ENCODE results near the gene P2RX4. TPM values are rescaled to one million over a fixed set of nuclear protein-coding genes. Genes with fewer than 3 reads are reported as not detected.
A peak's percentile ranks its signal among the peaks of the same experiment; 100 is the strongest.
"Not testable (repeated sequence)": the region's sequence is repeated elsewhere in the genome, so short reads cannot be mapped to it uniquely, and the experiment has no call there.

The P2RX4 gene
- total RNA-seq = 26.5 TPM

GRCh38 chr12:121209624-121210572, at the start of gene P2RX4:
TSS of gene P2RX4 (plus strand) at chr12:121210129. CDS start at chr12:121210165, 36 bp downstream.
- TF ChIP-seq POLR2A (IDR thresholded peaks at IDR 0.05) = peak in 1 of 2 donors; percentile 78
- TF ChIP-seq, protein P1, sequence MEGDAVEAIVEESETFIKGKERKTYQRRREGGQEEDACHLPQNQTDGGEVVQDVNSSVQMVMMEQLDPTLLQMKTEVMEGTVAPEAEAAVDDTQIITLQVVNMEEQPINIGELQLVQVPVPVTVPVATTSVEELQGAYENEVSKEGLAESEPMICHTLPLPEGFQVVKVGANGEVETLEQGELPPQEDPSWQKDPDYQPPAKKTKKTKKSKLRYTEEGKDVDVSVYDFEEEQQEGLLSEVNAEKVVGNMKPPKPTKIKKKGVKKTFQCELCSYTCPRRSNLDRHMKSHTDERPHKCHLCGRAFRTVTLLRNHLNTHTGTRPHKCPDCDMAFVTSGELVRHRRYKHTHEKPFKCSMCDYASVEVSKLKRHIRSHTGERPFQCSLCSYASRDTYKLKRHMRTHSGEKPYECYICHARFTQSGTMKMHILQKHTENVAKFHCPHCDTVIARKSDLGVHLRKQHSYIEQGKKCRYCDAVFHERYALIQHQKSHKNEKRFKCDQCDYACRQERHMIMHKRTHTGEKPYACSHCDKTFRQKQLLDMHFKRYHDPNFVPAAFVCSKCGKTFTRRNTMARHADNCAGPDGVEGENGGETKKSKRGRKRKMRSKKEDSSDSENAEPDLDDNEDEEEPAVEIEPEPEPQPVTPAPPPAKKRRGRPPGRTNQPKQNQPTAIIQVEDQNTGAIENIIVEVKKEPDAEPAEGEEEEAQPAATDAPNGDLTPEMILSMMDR (IDR thresholded peaks at IDR 0.05) = no peak
- TF ChIP-seq POLR2AphosphoS5 (IDR thresholded peaks at IDR 0.05; ENCODE audit: insufficient read depth in 1 of 2, low read depth in 1 of 2) = peak in 1 of 2 donors; percentile 76
- Histone ChIP-seq H3K27ac (peak within 1 kb of the TSS; percentile 96), H3K4me1 (peaks cover 31% of the 10 kb centered on the region), H3K4me3 (peak within 1 kb of the TSS; percentile 60 to 69), H3K27me3 (no peaks in the 10 kb centered on the region), H3K9me3 (no peaks in the 10 kb centered on the region), H3K36me3 (no peaks in the 10 kb centered on the region)
- DNase-seq (ENCODE audit: extremely low spot score in 2 of 2) = no peak
- intact Hi-C loops (cut with DNase I) = no loop called here

DNA sequence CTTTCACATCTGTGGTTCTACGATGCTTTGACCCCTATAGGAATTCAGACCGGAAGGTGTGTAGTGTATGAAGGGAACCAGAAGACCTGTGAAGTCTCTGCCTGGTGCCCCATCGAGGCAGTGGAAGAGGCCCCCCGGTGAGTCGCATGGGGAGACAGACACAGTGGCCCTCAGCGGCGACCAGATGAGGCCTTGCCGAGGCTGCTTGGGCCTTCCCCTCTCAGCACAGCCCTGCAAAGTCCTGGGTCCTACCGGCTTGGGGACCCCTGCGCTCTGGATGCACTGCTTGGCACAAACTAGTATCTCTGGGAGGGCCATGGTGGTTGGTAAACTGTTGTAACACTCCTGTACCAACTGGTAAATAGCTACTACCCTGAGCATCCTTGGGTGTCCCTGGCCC, 47.5 kb upstream of the P2RX4 start:
- no peak for DNase-seq (ENCODE audit: extremely low spot score in 2 of 2)
- no peak overlapping the region for H3K27ac ChIP-seq
- peaks cover 0 to 42% of the 10 kb centered on the region in 2 donors for H3K36me3 ChIP-seq
- no peak overlapping the region for H3K4me3 ChIP-seq
- H3K27me3 ChIP-seq = no peaks in the 10 kb centered on the region
- intact Hi-C loops (cut with DNase I) = no loop called here
- TF ChIP-seq, protein P1 (IDR thresholded peaks at IDR 0.05) = no peak
- TF ChIP-seq POLR2A (IDR thresholded peaks at IDR 0.05) (no peak), POLR2AphosphoS5 (IDR thresholded peaks at IDR 0.05; ENCODE audit: insufficient read depth in 1 of 2, low read depth in 1 of 2) (no peak)
- H3K9me3 ChIP-seq = no peaks in the 10 kb centered on the region
- no peaks in the 10 kb centered on the region for H3K4me1 ChIP-seq

GRCh38 chr12:121162985-121163384, 46.9 kb upstream of the P2RX4 start:
- H3K9me3 ChIP-seq = no peaks in the 10 kb centered on the region
- no peaks in the 10 kb centered on the region for H3K27me3 ChIP-seq
- intact Hi-C loops (cut with DNase I) = no loop called here
- no peak overlapping the region for H3K4me3 ChIP-seq
- TF ChIP-seq POLR2A (IDR thresholded peaks at IDR 0.05) = no peak
- no peak for TF ChIP-seq POLR2AphosphoS5 (IDR thresholded peaks at IDR 0.05; ENCODE audit: insufficient read depth in 1 of 2, low read depth in 1 of 2)
- TF ChIP-seq, protein P1 (IDR thresholded peaks at IDR 0.05) = no peak
- no peaks in the 10 kb centered on the region for H3K4me1 ChIP-seq
- H3K27ac ChIP-seq = no peak overlapping the region
- peaks cover 0 to 38% of the 10 kb centered on the region in 2 donors for H3K36me3 ChIP-seq
- DNase-seq (ENCODE audit: extremely low spot score in 2 of 2) = no peak

GRCh38 chr12:121164839-121165238, 45.1 kb upstream of the P2RX4 start:
- H3K4me3 ChIP-seq; intact Hi-C loops (cut with DNase I); H3K4me1 ChIP-seq; H3K27ac ChIP-seq; H3K9me3 ChIP-seq; H3K27me3 ChIP-seq; DNase-seq (ENCODE audit: extremely low spot score in 2 of 2): not testable (repeated sequence)
- H3K36me3 ChIP-seq = peaks cover 0 to 34% of the 10 kb centered on the region in 2 donors

GRCh38 chr12:121165316-121165715, 44.6 kb upstream of the P2RX4 start:
- no peak for DNase-seq (ENCODE audit: extremely low spot score in 2 of 2)
- Histone ChIP-seq H3K36me3 (peaks cover 0 to 38% of the 10 kb centered on the region in 2 donors), H3K27me3 (no peaks in the 10 kb centered on the region), H3K4me1 (no peaks in the 10 kb centered on the region), H3K4me3 (no peak overlapping the region), H3K27ac (no peak overlapping the region), H3K9me3 (no peaks in the 10 kb centered on the region)
- intact Hi-C loops (cut with DNase I) = no loop called here
- no peak for TF ChIP-seq POLR2A (IDR thresholded peaks at IDR 0.05)
- TF ChIP-seq POLR2AphosphoS5 (IDR thresholded peaks at IDR 0.05; ENCODE audit: insufficient read depth in 1 of 2, low read depth in 1 of 2) = no peak
- TF ChIP-seq, protein P1 (IDR thresholded peaks at IDR 0.05) = no peak
